Measurements from ENCODE around the gene KDSR. TPM values are rescaled to one million over a fixed set of nuclear protein-coding genes. Genes with fewer than 3 reads are reported as not detected.
A peak's percentile ranks its signal among the peaks of the same experiment; 100 is the strongest.
"Not testable (repeated sequence)": the region's sequence is repeated elsewhere in the genome, so short reads cannot be mapped to it uniquely, and the experiment has no call there.

KDSR gene
- polyA plus RNA-seq, 3 donors: 10.2 to 31.5 (median 19.1) TPM

GRCh38 chr18:63374540-63374939 is 7.5 kb upstream of the KDSR start:
- 49 to 87% (median 82%) methylated on average over 1 of the region's 1 CpG for whole genome bisulfite sequencing, 3 donors
- H3K27ac ChIP-seq (ENCODE audit: low read depth, low read length): no peak overlapping the region

- 61 to 92% (median 70%) methylated on average over 1 of the region's 1 CpG for WGBS, 3 donors
- H3K27ac ChIP-seq (ENCODE audit: low read depth, low read length): no peak overlapping the region
Measured at GRCh38 chr18:63373161-63373560, 6.2 kb upstream of the KDSR start.

- 68 to 77% (median 70%) methylated on average over 4 of the region's 4 CpGs for WGBS, 3 donors
- no peak overlapping the region for H3K27ac ChIP-seq (ENCODE audit: low read depth, low read length)
Measured at GRCh38 chr18:63368611-63369010, 1.6 kb upstream of the KDSR start.

GRCh38 chr18:63366213-63367052 is 573 bp downstream of the KDSR start:
- 0 to 1% (median 0%) methylated on average over 63 to 65 of the region's 65 CpGs for WGBS, 3 donors

GRCh38 chr18:63365876-63366212 is 1.2 kb downstream of the KDSR start:
- WGBS, 3 donors: 1 to 3% (median 1%) methylated on average over 12 of the region's 12 CpGs
- H3K27ac ChIP-seq (ENCODE audit: low read depth, low read length): no peak overlapping the region

More at GRCh38 chr18:63366213-63367052, 573 bp downstream of the KDSR start:
- peak overlapping the region; percentile 48 for H3K27ac ChIP-seq (ENCODE audit: low read depth, low read length)

- no peak overlapping the region for H3K27ac ChIP-seq (ENCODE audit: low read depth, low read length)
- 48 to 73% (median 52%) methylated on average over 2 of the region's 2 CpGs for WGBS, 3 donors
Measured at GRCh38 chr18:63363951-63364350, 3.1 kb downstream of the KDSR start.

GRCh38 chr18:63363420-63363819 is 3.6 kb downstream of the KDSR start:
- H3K27ac ChIP-seq (ENCODE audit: low read depth, low read length): not testable (repeated sequence)
- no CpG with 5 or more reads among the region's 2 CpGs for WGBS, 3 donors

GRCh38 chr18:63356272-63356896 is 10.6 kb downstream of the KDSR start:
- H3K27ac ChIP-seq (ENCODE audit: low read depth, low read length): no peak overlapping the region
- WGBS, 3 donors: 85 to 95% (median 90%) methylated on average over 7 of the region's 7 CpGs

- no peak overlapping the region for H3K27ac ChIP-seq (ENCODE audit: low read depth, low read length)
- 48 to 50% (median 48%) methylated on average over 2 of the region's 2 CpGs for WGBS, 3 donors
Measured at GRCh38 chr18:63350230-63350629, 16.8 kb downstream of the KDSR start.

- WGBS, 3 donors: 90 to 94% (median 92%) methylated on average over 7 of the region's 7 CpGs
- no peak overlapping the region for H3K27ac ChIP-seq (ENCODE audit: low read depth, low read length)
Measured at GRCh38 chr18:63348508-63349136, 18.4 kb downstream of the KDSR start.

GRCh38 chr18:63346480-63347183 is 20.4 kb downstream of the KDSR start:
- H3K27ac ChIP-seq (ENCODE audit: low read depth, low read length): no peak overlapping the region
- 92% methylated on average over 7 of the region's 7 CpGs for WGBS, 3 donors

GRCh38 chr18:63346031-63346430 is 21.0 kb downstream of the KDSR start:
- no peak overlapping the region for H3K27ac ChIP-seq (ENCODE audit: low read depth, low read length)
- 58 to 71% (median 69%) methylated on average over 7 of the region's 7 CpGs for WGBS, 3 donors

GRCh38 chr18:63344918-63345317 is 22.1 kb downstream of the KDSR start:
- no peak overlapping the region for H3K27ac ChIP-seq (ENCODE audit: low read depth, low read length)
- WGBS, 3 donors: 67 to 83% (median 75%) methylated on average over 2 of the region's 2 CpGs

GRCh38 chr18:63344263-63344662 is 22.7 kb downstream of the KDSR start:
- 60 to 94% (median 86%) methylated on average over 5 of the region's 5 CpGs for WGBS, 3 donors

GRCh38 chr18:63342206-63342605 is 24.8 kb downstream of the KDSR start:
- 45 to 53% (median 45%) methylated on average over 5 of the region's 5 CpGs for WGBS, 3 donors
- H3K27ac ChIP-seq (ENCODE audit: low read depth, low read length): no peak overlapping the region

More at GRCh38 chr18:63344263-63344662, 22.7 kb downstream of the KDSR start:
- no peak overlapping the region for H3K27ac ChIP-seq (ENCODE audit: low read depth, low read length)

- 29 to 45% (median 31%) methylated on average over 4 of the region's 4 CpGs for WGBS, 3 donors
- H3K27ac ChIP-seq (ENCODE audit: low read depth, low read length): no peak overlapping the region
Measured at GRCh38 chr18:63339920-63340484, 27.0 kb downstream of the KDSR start.

- WGBS, 3 donors: 59 to 63% (median 61%) methylated on average over 8 of the region's 8 CpGs
Measured at GRCh38 chr18:63336366-63337099, 30.5 kb downstream of the KDSR start.

GRCh38 chr18:63331105-63331504 is 35.9 kb downstream of the KDSR start:
- WGBS, 3 donors: 86 to 91% (median 86%) methylated on average over 4 of the region's 4 CpGs
- H3K27ac ChIP-seq (ENCODE audit: low read depth, low read length): no peak overlapping the region

More at GRCh38 chr18:63336366-63337099, 30.5 kb downstream of the KDSR start:
- H3K27ac ChIP-seq (ENCODE audit: low read depth, low read length): no peak overlapping the region

All from adipose tissue (tissue), 3 donors.